Stimulated activated effector memory CD8-positive, alpha-beta T cell treated with anti-CD3 and anti-CD28 coated beads, Interleukin-12 subunit alpha, Interleukin-12 subunit beta, amount 100 ng/mL, for 72 hours (primary cell): Measurements from ENCODE around the gene CEBPB.

ENCODE experiments used
- ATAC-seq: fragments of 150-1000 bp; cut with Tn5 transposase; 2 replicates; pipeline ENCODE4 v1.10.0; 2021
- DNase-seq, 2 donors: peaks; one replicate each; pipeline ENCODE4 v3.0.0; 2021 to 2022; ENCODE audit warnings: low spot score in 2 of 2
- H3K27ac Mint-ChIP-seq: one replicate; pipeline ENCODE4 v1.8.0; 2022; ENCODE audit warnings: mild to moderate bottlenecking, mixed read lengths
- H3K36me3 Mint-ChIP-seq: one replicate; pipeline ENCODE4 v1.8.0; 2022; ENCODE audit warnings: mild to moderate bottlenecking, mixed read lengths
- H3K4me1 Mint-ChIP-seq: one replicate; pipeline ENCODE4 v1.8.0; 2022; ENCODE audit warnings: mixed read lengths
- H3K4me3 Mint-ChIP-seq: one replicate; pipeline ENCODE4 v1.8.0; 2022; ENCODE audit warnings: mild to moderate bottlenecking, mixed read lengths
- H3K9me3 Mint-ChIP-seq: one replicate; pipeline ENCODE4 v1.8.0; 2022; ENCODE audit warnings: mixed read lengths

The CEBPB gene

DNA sequence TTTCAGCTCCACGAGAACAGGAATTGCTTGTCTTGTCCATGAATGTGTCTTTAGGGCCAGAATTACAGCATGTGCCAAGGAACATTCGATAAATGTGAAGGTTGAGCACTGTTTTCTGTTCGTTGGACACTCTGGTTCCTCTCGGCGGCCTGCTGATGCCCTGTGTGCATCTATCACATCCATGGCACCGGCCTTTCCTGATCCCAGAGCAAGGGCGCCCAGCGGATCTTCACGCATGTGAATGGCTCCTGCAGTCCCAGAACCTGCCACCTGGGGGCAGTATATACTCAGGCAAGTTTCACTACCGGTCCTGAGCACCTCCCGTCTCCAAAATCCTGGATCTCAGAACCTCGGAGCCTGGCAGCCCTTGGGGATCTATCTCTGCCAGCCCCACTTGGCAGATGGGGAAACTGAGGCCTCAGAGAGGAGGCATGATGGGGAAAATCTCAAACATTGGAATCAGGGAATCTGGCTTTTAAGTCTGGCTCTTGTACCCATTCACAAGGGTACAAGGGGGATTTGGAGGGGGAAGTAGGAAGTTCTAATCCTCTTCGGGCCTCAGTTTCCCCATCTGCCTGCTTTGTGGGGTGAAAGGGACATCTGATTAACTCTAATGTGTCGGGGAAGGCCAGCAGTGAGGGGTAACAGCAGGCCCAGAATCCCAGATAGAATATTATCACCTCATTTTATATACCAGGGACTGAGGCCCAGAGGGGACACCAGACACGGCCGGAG is 4.3 kb upstream of the CEBPB start:
- ATAC-seq (peak; percentile 37), DNase-seq (peak; percentile 93 to 97)
- Mint-ChIP-seq H3K27ac (no peak overlapping the region), H3K4me1 (peaks cover 8% of the 10 kb centered on the region), H3K4me3 (no peak overlapping the region), H3K36me3 (no peaks in the 10 kb centered on the region), H3K9me3 (no peaks in the 10 kb centered on the region)

DNA sequence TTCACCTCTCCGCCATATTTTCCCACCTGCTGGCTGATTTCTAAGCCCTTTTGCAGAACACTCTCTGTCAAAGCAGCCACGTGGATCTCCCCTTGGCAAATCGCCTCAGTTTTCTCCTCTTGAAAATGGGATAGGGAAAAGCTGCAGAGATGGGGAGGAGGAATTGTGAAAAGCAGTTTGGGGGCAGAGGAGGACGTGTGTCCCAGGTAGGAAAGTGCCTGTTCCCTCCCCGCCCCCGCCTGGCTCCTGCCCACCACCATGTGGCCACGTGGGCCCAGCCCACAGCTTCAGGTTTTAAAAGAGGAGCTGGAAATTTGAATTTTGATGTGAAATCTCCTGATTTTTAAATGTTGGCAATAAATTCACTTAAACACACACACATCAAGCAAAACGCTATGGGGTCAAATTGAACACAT is 3.6 kb upstream of the CEBPB start:
- H3K36me3 Mint-ChIP-seq = peaks cover 1% of the 10 kb centered on the region
- H3K9me3 Mint-ChIP-seq = no peaks in the 10 kb centered on the region
- DNase-seq = no peak
- no peak for ATAC-seq
- H3K27ac Mint-ChIP-seq = no peak overlapping the region
- H3K4me1 Mint-ChIP-seq = peaks cover 8% of the 10 kb centered on the region
- H3K4me3 Mint-ChIP-seq = no peak overlapping the region

DNA sequence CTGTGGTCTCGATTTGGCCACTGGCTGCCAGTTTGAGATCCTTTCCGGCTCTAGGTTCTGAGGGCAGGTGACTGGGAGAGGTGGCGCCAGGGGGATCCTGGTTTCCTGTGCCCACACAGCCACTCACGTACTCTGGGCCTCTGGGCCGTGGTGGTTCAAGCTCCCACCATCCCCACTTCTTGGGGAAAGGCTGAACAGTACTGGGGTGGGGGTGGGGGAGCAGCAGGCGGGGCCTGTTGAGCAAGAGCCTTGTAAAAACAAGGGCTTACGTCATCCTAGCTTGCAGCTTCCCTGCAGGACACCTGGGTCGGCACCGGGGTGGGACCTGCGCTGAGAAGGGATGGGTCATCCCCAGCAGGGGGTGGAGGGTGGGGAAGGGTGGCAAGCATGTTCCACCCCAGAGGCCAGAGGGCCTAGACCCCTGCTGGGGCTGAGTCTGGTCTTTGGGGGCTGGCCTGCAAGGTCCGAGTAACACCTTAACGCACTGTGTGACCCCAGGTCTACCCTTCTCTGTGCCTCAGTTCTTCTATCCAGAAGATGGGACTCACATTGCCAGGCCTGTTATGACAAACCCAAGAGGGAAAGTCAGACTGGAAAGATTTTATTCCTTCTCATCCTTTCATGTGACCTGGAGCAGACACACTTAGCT is 3.1 kb upstream of the CEBPB start:
- Mint-ChIP-seq H3K36me3 (peaks cover 7% of the 10 kb centered on the region), H3K4me3 (no peak overlapping the region), H3K9me3 (no peaks in the 10 kb centered on the region), H3K4me1 (peaks cover 10% of the 10 kb centered on the region), H3K27ac (no peak overlapping the region)
- no peak for ATAC-seq
- DNase-seq = no peak

DNA sequence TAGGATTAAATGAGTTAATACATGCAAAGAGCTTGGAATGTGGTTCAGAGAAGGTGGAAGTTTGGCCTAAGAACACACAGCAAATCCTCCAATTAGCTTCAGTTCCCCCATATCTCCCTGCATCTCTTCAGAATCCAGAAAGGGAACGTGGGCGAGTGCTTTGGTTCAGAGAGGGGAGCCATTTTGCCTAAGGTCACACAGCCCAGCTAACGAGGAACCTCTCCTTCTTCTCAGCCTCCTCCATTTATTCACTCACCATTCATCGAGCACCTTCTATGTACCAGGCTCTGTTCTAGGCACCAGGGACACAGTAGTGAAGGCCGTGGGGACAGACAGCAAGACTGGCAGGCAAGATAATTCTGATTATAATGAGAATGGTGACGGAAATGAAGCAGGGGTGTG is 2.3 kb upstream of the CEBPB start:
- no peaks in the 10 kb centered on the region for H3K9me3 Mint-ChIP-seq
- peaks cover 18% of the 10 kb centered on the region for H3K4me1 Mint-ChIP-seq
- ATAC-seq (no peak), DNase-seq (no peak)
- H3K36me3 Mint-ChIP-seq = peaks cover 14% of the 10 kb centered on the region
- no peak overlapping the region for H3K27ac Mint-ChIP-seq
- no peak overlapping the region for H3K4me3 Mint-ChIP-seq

DNA sequence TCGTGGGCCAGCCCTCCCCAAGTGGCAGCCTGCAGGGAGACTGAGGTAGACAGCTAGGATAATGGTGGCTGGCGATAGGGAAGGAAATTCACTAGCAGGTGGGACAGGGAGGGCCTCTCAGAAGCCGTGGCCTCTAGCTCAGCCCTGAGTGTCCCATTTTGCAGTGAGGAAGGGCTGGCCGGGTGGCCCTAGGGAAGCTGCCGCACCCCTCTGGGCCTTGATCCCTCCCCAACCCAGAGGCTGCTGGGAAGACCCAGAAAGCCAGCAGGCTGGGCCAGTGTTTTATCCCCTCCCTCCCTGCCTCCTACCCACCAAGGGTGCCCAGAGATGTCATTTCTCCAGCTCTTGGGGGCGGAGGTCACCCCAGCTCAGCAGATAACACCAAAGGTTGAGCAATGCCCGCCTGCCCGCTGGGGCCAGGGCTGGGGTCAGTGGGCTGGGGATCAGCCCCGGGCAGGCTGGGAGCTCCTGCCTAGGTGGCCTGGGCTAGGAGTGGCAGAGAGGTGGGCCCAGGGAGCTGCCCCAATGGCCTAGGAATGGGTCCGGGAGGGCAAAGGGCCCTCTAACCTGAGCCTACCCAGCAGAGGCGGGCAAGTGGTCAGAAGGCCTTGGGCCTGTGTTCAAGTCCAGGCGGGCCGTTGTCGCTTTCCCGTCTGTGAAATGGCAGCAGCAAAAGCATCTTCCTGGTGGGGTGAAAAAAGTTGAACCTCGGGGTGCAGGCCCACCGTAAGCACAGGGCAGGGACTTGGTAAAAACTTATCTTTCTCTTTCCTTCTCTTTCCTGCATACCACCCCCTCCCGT is 1.6 kb upstream of the CEBPB start:
- Mint-ChIP-seq H3K4me3 (no peak overlapping the region), H3K4me1 (peaks cover 25% of the 10 kb centered on the region), H3K27ac (no peak overlapping the region), H3K36me3 (peaks cover 21% of the 10 kb centered on the region), H3K9me3 (no peaks in the 10 kb centered on the region)
- DNase-seq = no peak
- no peak for ATAC-seq

DNA sequence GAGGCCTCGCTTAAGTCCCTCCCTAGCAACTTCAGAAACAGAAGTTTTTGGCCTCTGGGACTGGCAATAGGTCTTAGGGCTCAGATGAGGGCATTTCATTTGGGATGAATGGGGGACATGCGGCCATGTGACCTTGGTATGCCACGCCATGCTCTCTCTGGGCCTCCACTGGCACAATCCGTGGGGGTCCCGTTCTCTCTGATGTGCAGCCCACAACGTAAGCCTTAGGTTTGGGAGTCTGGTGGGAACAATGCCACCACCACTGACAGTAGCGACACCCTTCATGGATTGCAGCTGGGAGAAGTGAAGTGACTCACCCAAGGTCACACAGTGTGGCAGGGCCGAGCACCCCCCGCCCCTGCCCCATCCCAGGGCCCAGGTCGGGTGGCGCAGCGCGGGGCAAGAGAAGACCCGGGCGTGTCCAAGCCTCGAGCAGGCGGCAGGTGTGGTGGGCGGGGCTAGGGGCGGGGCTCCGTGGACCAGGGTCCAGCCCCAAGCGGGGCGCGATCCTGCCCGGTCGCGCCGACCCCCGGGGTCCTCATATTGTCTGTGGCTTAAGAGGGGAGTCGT is 864 bp upstream of the CEBPB start:
- Mint-ChIP-seq H3K27ac (no peak overlapping the region), H3K36me3 (peaks cover 26% of the 10 kb centered on the region)

DNA sequence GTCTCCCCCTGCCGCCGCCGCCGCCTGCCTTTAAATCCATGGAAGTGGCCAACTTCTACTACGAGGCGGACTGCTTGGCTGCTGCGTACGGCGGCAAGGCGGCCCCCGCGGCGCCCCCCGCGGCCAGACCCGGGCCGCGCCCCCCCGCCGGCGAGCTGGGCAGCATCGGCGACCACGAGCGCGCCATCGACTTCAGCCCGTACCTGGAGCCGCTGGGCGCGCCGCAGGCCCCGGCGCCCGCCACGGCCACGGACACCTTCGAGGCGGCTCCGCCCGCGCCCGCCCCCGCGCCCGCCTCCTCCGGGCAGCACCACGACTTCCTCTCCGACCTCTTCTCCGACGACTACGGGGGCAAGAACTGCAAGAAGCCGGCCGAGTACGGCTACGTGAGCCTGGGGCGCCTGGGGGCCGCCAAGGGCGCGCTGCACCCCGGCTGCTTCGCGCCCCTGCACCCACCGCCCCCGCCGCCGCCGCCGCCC is 474 bp downstream of the CEBPB start:
- Mint-ChIP-seq H3K9me3 (no peaks in the 10 kb centered on the region), H3K27ac (peak overlapping the region; percentile 99), H3K4me1 (peaks cover 38% of the 10 kb centered on the region), H3K36me3 (peaks cover 29% of the 10 kb centered on the region), H3K4me3 (peak overlapping the region; percentile 96)
- DNase-seq (peak; percentile 60 to 87), ATAC-seq (peak; percentile 47)

More for the DNA sequence above, 864 bp upstream of the CEBPB start:
- peak in 1 of 2 donors; percentile 53 for DNase-seq
- Mint-ChIP-seq H3K9me3 (no peaks in the 10 kb centered on the region), H3K4me1 (peaks cover 32% of the 10 kb centered on the region), H3K4me3 (peak overlapping the region; percentile 38)
- ATAC-seq = no peak

DNA sequence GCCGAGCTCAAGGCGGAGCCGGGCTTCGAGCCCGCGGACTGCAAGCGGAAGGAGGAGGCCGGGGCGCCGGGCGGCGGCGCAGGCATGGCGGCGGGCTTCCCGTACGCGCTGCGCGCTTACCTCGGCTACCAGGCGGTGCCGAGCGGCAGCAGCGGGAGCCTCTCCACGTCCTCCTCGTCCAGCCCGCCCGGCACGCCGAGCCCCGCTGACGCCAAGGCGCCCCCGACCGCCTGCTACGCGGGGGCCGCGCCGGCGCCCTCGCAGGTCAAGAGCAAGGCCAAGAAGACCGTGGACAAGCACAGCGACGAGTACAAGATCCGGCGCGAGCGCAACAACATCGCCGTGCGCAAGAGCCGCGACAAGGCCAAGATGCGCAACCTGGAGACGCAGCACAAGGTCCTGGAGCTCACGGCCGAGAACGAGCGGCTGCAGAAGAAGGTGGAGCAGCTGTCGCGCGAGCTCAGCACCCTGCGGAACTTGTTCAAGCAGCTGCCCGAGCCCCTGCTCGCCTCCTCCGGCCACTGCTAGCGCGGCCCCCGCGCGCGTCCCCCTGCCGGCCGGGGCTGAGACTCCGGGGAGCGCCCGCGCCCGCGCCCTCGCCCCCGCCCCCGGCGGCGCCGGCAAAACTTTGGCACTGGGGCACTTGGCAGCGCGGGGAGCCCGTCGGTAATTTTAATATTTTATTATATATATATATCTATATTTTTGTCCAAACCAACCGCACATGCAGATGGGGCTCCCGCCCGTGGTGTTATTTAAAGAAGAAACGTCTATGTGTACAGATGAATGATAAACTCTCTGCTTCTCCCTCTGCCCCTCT is 1.1 kb downstream of the CEBPB start:
- Mint-ChIP-seq H3K4me1 (peaks cover 33% of the 10 kb centered on the region), H3K4me3 (peak overlapping the region; percentile 96), H3K27ac (peak overlapping the region; percentile 99), H3K9me3 (no peaks in the 10 kb centered on the region), H3K36me3 (peaks cover 29% of the 10 kb centered on the region)
- ATAC-seq = peak; percentile 47
- DNase-seq = peak; percentile 56 to 87

DNA sequence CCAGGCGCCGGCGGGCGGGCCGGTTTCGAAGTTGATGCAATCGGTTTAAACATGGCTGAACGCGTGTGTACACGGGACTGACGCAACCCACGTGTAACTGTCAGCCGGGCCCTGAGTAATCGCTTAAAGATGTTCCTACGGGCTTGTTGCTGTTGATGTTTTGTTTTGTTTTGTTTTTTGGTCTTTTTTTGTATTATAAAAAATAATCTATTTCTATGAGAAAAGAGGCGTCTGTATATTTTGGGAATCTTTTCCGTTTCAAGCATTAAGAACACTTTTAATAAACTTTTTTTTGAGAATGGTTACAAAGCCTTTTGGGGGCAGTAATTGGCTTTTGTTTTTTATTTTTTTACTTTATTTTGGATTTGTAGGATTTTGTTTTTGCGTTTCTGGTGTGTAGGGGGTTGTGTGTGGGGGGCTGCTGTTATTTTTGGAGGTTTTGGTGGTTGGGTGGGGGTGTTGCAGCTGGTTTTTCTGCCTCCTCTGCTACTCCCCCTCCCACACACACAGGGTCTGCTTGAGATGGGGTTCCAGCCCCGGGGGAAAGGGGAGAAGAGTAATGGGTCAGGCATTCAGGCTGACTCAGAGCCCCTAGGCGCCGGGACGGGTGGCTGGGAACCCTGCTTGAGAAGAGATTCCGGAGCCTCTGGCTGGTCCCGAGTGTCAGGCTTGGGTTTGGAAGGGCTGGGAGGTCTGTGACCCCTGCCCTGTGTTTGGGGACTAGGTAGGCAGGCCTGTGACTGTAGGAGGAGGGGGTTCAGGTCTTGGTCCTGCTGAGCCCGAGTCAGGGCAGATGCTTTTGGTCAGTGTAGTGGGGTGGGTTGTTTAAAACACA is 2.0 kb downstream of the CEBPB start:
- ATAC-seq (peak; percentile 70), DNase-seq (peak; percentile 59 to 67)
- no peaks in the 10 kb centered on the region for H3K9me3 Mint-ChIP-seq
- peaks cover 39% of the 10 kb centered on the region for H3K4me1 Mint-ChIP-seq
- peak overlapping the region; percentile 99 for H3K27ac Mint-ChIP-seq
- peak overlapping the region; percentile 96 for H3K4me3 Mint-ChIP-seq
- peaks cover 29% of the 10 kb centered on the region for H3K36me3 Mint-ChIP-seq

DNA sequence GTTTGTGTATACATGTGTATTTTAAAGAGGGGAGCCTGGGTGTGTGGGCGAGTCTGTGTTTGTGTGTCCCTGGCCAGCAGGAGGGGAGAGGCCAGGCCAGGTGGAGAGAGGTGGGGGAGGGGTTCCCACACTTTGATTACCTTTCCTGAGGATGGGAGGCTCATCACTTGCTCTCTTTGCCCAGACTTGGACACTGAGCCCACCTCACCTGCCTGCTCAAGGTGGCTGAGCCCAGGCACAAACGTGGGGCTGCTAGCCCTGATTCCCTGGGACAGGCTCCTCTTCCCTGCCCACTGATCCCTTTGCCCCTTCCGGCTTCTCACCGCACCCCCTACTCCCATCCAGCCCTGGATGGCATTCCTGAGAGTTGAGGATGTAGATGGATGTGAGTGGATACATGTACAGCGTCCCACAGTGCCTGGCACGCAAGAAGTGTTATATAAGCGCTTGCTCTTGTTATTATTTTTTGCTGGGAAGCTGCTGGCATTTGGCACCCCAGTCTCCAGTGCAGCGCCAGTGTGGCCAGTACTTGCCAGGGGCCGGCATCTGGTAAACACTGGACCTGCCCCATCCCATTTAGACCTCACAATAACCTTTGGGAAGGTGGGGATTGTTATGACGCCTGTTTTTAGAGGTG is 2.7 kb downstream of the CEBPB start:
- no peaks in the 10 kb centered on the region for H3K9me3 Mint-ChIP-seq
- H3K4me1 Mint-ChIP-seq = peaks cover 39% of the 10 kb centered on the region
- peak overlapping the region; percentile 96 for H3K4me3 Mint-ChIP-seq
- H3K27ac Mint-ChIP-seq = peak overlapping the region; percentile 99
- ATAC-seq = no peak
- DNase-seq = no peak
- H3K36me3 Mint-ChIP-seq = peaks cover 29% of the 10 kb centered on the region

DNA sequence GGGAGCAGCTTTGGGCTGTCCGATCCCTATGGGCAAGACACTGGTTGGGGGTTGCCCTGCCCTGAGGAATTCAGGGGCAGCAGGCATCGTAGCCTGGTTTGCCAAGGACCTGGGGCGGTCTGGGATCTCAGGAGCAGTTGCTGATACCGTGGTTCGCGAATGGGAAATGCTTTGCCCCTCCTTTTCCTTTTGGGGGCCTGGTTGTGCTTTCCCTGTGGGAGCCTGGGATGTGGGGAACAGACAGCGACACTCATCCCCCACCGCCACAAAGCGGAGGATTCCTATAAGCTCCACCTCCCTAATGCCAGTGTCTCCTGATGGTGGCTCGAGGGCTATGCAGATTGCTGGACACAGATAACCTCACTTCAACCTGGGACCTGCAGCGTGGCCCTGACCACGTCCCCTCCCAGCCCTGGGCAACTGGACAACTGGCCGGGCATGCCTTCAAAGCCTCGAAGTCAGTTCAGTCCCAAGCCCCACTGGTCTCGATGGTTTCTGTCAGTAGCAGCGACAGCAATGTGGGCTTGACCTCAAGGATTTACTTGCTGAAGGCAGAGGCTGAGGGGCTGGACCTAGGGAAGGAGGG is 3.3 kb downstream of the CEBPB start:
- Mint-ChIP-seq H3K9me3 (no peaks in the 10 kb centered on the region), H3K4me1 (peaks cover 39% of the 10 kb centered on the region), H3K4me3 (peak overlapping the region; percentile 96), H3K27ac (peak overlapping the region; percentile 99), H3K36me3 (peaks cover 29% of the 10 kb centered on the region)
- DNase-seq (no peak), ATAC-seq (no peak)

DNA sequence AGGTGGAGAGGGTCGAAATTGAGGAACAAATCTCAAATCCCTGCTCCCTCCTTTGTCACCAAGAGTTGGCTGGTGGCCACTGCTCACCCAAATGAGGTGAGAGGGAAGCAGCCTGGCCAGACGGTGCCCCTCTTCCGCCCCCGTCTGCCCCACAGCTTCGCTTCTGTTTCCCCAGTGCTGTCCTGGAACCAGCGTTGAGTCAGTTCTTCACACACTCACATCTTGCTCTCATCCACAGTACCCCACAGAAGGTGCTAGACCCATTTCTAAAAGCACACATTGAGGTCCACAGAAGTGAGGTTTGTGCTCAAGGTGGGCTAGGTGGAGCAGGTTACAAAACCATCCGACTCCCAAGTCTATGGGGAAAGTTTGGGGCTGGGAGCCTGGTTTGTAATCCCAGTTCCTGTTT is 3.8 kb downstream of the CEBPB start:
- peaks cover 29% of the 10 kb centered on the region for H3K36me3 Mint-ChIP-seq
- H3K27ac Mint-ChIP-seq = peak overlapping the region; percentile 83
- H3K4me3 Mint-ChIP-seq = peak overlapping the region; percentile 96
- H3K9me3 Mint-ChIP-seq = no peaks in the 10 kb centered on the region
- H3K4me1 Mint-ChIP-seq = peaks cover 39% of the 10 kb centered on the region
- no peak for DNase-seq
- no peak for ATAC-seq

DNA sequence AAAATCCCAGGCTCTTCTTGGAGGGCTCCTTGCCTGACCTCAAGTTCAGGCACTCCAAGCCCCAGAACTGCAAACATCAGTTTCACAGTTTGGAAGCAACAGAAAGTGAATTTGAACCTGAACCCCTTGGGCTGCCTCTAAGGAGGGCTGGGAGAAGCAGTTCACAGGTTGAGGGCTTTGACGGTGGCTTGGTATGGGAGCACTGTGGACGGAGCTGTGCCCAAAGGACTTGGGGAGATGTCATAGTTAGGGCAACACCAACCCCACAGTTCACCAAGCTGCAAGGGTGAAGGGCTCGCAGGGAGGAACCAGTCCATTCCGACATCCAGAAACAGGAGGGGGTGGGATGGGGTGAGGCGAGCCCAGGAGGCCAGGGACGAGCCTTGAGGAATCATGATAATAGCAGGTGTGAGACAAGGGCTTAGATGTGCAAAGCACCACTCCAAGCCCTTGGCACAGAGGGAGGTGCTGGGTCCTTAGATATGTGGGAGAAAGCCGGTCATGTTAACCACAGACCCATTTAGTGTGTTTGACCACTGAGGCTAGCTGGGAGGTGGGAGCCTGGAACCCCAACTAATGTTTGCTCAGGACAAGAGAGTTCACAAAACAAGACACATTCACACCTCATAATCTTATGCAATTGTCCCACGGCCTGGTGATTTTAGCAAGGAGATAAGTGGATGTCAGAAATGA is 4.3 kb downstream of the CEBPB start:
- H3K9me3 Mint-ChIP-seq = no peaks in the 10 kb centered on the region
- H3K27ac Mint-ChIP-seq = peak overlapping the region; percentile 83
- ATAC-seq (no peak), DNase-seq (no peak)
- peak overlapping the region; percentile 96 for H3K4me3 Mint-ChIP-seq
- H3K4me1 Mint-ChIP-seq = peaks cover 39% of the 10 kb centered on the region
- H3K36me3 Mint-ChIP-seq = peaks cover 29% of the 10 kb centered on the region
